ENCODE results near the gene DBT.

GRCh38 chr1:100187912-100188311 lies 61.7 kb downstream of the DBT start:
- TF ChIP-seq, protein P1, sequence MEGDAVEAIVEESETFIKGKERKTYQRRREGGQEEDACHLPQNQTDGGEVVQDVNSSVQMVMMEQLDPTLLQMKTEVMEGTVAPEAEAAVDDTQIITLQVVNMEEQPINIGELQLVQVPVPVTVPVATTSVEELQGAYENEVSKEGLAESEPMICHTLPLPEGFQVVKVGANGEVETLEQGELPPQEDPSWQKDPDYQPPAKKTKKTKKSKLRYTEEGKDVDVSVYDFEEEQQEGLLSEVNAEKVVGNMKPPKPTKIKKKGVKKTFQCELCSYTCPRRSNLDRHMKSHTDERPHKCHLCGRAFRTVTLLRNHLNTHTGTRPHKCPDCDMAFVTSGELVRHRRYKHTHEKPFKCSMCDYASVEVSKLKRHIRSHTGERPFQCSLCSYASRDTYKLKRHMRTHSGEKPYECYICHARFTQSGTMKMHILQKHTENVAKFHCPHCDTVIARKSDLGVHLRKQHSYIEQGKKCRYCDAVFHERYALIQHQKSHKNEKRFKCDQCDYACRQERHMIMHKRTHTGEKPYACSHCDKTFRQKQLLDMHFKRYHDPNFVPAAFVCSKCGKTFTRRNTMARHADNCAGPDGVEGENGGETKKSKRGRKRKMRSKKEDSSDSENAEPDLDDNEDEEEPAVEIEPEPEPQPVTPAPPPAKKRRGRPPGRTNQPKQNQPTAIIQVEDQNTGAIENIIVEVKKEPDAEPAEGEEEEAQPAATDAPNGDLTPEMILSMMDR (IDR thresholded peaks at IDR 0.05; ENCODE audit: low read length): no peak
- TF ChIP-seq EZH2phosphoT487 (IDR thresholded peaks at IDR 0.05; ENCODE audit: low read length): no peak
- no peak for TF ChIP-seq EZH2 (optimal IDR thresholded peaks at IDR 0.05; ENCODE audit: low read depth, low read length)
